Loucy (cell line): ENCODE measurements around the gene ZFP36.

Experiments
- H2AFZ ChIP-seq: fragments of 200-600 bp; sonication (generic); 2 replicates; pipeline ENCODE4 v1.6.0; 2016; ENCODE audit warnings: antibody characterized with exemption, mild to moderate bottlenecking, low read length, moderate library complexity
- H3F3A ChIP-seq: fragments of 200-600 bp; 2 replicates; pipeline ENCODE4 v1.6.0; 2016; ENCODE audit warnings: antibody characterized with exemption, low read depth, mild to moderate bottlenecking
- H3K27me3 ChIP-seq: fragments of 200-600 bp; sonication (generic); 2 replicates; pipeline ENCODE4 v1.6.1; 2014; ENCODE audit warnings: low read length, mild to moderate bottlenecking; ENCODE audit not compliant: insufficient read depth, poor library complexity, severe bottlenecking
- H3K36me3 ChIP-seq: fragments of 200-600 bp; sonication (generic); 2 replicates; pipeline ENCODE4 v1.6.1; 2016; ENCODE audit warnings: low read length; ENCODE audit not compliant: insufficient read depth
- H3K4me1 ChIP-seq: fragments of 200-600 bp; sonication (generic); 2 replicates; pipeline ENCODE4 v1.5.1; 2014; ENCODE audit warnings: low read length, mild to moderate bottlenecking; ENCODE audit not compliant: insufficient read depth, poor library complexity, severe bottlenecking
- H3K4me2 ChIP-seq: fragments of 200-600 bp; sonication (generic); 2 replicates; pipeline ENCODE4 v1.6.0; 2014; ENCODE audit warnings: antibody characterized with exemption, low read length, low read depth, mild to moderate bottlenecking; ENCODE audit not compliant: poor library complexity, severe bottlenecking
- H3K4me3 ChIP-seq: fragments of 200-600 bp; sonication (generic); 2 replicates; pipeline ENCODE4 v1.5.1; 2014; ENCODE audit warnings: low read length, mild to moderate bottlenecking, mixed read lengths; ENCODE audit not compliant: poor library complexity, severe bottlenecking
- H3K79me2 ChIP-seq: fragments of 200-600 bp; sonication (generic); 2 replicates; pipeline ENCODE4 v1.6.1; 2014; ENCODE audit warnings: low read length; ENCODE audit not compliant: insufficient read depth
- H3K9ac ChIP-seq: fragments of 200-600 bp; sonication (generic); 2 replicates; pipeline ENCODE4 v1.6.0; 2014; ENCODE audit warnings: mild to moderate bottlenecking, low read depth, low read length, moderate library complexity; ENCODE audit not compliant: poor library complexity, severe bottlenecking
- H3K9me2 ChIP-seq: fragments of 200-600 bp; sonication (generic); replicated peaks from 2 replicates; pipeline ENCODE4 v1.6.1; 2016; ENCODE audit warnings: low read depth, low read length, mixed read lengths
- H3K9me3 ChIP-seq: fragments of 200-600 bp; sonication (generic); 2 replicates; pipeline ENCODE4 v1.6.1; 2014; ENCODE audit warnings: mild to moderate bottlenecking, antibody characterized with exemption, low read length, low read depth; ENCODE audit not compliant: insufficient read depth
- H4K20me1 ChIP-seq: fragments of 200-600 bp; sonication (generic); 2 replicates; pipeline ENCODE4 v1.6.0; 2014; ENCODE audit warnings: antibody characterized with exemption, low read length, mild to moderate bottlenecking; ENCODE audit not compliant: insufficient read depth, poor library complexity, severe bottlenecking
- EZH2phosphoT487 ChIP-seq: fragments of 200-600 bp; IDR thresholded peaks from 2 replicates; pipeline ENCODE4 v1.6.1; 2018; ENCODE audit warnings: antibody characterized with exemption, mild to moderate bottlenecking, moderate library complexity, borderline replicate concordance
- TF ChIP-seq, protein P1 (sequence below): fragments of 200-600 bp; sonication (generic); conservative IDR thresholded peaks from 2 replicates; pipeline ENCODE4 v1.5.1; 2014; ENCODE audit warnings: mild to moderate bottlenecking, antibody characterized with exemption, low read length

The ZFP36 gene

DNA sequence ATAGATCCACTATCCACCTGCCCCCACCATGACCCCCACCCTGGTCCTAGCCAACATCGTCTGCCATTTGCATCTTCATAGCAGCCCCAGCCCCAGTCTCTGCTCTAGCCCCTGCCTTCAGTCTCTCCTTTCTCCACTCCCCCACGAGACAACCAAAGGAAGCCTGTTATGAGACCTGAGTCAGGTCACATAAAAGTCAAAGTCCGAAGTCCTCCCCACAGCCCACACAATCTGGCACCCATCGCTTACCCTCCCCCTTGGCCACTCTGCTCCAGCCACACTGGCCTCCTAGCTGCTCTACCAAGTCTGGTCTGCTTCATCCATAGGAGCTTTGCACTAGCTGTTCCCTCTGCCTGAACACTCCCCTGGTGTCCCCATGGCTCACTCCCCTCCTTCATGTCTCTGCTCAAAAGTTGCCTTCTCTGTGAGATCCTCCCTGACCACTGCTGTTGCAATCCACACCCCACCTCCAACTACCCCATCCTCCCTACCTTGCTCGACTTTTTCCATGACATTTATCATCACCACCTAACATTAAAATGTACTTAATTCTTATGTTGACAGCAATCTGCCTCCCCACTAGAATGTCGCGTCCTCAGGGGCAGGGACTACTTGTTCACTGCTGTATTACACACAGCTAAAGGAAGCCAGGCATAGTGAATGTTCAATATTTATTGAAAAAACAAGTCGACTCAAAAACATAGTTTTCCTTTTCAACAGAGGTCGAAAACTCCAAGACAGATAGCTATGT is 4.6 kb downstream of the ZFP36 start:
- peaks cover 48% of the 10 kb centered on the region for H4K20me1 ChIP-seq
- peak overlapping the region; percentile 97 for H3K4me2 ChIP-seq
- TF ChIP-seq, protein P1, sequence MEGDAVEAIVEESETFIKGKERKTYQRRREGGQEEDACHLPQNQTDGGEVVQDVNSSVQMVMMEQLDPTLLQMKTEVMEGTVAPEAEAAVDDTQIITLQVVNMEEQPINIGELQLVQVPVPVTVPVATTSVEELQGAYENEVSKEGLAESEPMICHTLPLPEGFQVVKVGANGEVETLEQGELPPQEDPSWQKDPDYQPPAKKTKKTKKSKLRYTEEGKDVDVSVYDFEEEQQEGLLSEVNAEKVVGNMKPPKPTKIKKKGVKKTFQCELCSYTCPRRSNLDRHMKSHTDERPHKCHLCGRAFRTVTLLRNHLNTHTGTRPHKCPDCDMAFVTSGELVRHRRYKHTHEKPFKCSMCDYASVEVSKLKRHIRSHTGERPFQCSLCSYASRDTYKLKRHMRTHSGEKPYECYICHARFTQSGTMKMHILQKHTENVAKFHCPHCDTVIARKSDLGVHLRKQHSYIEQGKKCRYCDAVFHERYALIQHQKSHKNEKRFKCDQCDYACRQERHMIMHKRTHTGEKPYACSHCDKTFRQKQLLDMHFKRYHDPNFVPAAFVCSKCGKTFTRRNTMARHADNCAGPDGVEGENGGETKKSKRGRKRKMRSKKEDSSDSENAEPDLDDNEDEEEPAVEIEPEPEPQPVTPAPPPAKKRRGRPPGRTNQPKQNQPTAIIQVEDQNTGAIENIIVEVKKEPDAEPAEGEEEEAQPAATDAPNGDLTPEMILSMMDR = no peak
- TF ChIP-seq EZH2phosphoT487 = no peak
- peaks cover 5% of the 10 kb centered on the region for H3K27me3 ChIP-seq
- H3K4me1 ChIP-seq = peaks cover 44% of the 10 kb centered on the region
- peak overlapping the region; percentile 93 for H3K4me3 ChIP-seq
- H3K9me2 ChIP-seq = no peaks in the 10 kb centered on the region
- peaks cover 3% of the 10 kb centered on the region for H3F3A ChIP-seq
- H3K9me3 ChIP-seq = no peaks in the 10 kb centered on the region
- H2AFZ ChIP-seq = no peak overlapping the region
- no peaks in the 10 kb centered on the region; the same call in 1 of the 2 replicates for H3K36me3 ChIP-seq
- H3K9ac ChIP-seq = peak overlapping the region; percentile 94
- H3K79me2 ChIP-seq = peaks cover 76% of the 10 kb centered on the region

DNA sequence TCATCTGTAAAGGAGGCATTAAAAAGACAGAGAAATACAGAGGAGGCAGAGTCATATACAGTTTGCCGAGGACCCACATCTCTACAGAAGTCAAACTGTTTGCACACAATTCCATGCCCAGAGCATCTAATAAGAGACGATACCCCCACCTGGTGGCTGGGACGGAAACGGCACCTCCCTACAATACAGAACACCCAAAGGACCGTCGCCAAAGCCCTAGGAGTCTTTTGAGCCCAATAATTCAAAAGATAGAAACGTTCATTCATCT is 5.1 kb downstream of the ZFP36 start:
- H3K9me2 ChIP-seq = no peaks in the 10 kb centered on the region
- H3K9me3 ChIP-seq = no peaks in the 10 kb centered on the region
- H3F3A ChIP-seq = peaks cover 3% of the 10 kb centered on the region
- H4K20me1 ChIP-seq = peaks cover 49% of the 10 kb centered on the region
- H3K4me2 ChIP-seq = peak overlapping the region; percentile 97
- H3K27me3 ChIP-seq = peaks cover 5% of the 10 kb centered on the region
- H3K4me3 ChIP-seq = peak overlapping the region; percentile 93
- no peak for TF ChIP-seq EZH2phosphoT487
- TF ChIP-seq, protein P1 = peak; percentile 99
- no peaks in the 10 kb centered on the region; the same call in 1 of the 2 replicates for H3K36me3 ChIP-seq
- peak overlapping the region; percentile 94 for H3K9ac ChIP-seq
- H2AFZ ChIP-seq = no peak overlapping the region
- peaks cover 45% of the 10 kb centered on the region for H3K4me1 ChIP-seq
- peaks cover 81% of the 10 kb centered on the region for H3K79me2 ChIP-seq

DNA sequence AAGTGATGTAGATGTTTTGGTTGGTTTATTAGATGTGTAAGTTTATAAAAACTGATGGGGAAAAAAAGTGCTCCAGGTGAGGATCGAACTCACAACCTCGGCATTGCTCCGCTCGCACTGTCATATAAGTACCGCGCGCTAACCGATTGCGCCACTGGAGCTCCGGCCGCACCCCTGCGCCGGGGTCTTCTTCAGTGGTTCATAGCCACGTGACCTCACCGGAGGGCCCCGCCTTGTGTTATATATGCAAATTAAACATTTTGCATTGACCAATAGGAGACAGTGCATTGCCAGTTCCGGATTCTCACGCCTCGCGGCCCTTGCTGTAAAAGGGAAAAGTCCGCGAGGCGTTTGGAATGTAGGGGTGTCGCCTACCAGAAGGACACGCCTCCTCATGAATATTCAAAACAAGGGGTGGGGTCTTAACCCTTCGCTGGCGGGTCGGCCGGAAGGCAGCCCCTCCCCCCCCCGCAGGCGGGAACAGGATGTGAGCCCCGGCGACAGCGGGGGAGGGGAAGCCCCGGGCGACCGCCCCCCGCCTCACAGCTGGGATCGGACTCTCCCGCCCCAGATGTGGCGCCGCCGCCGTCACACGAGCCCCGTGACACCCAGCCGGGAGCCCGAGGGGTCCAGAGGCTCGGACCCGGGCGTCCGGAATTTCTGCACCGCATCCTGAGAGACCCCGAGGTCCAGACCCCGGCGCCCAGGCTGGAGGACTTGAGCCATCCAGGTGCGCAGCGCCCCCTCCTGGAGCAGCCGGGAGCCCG is 5.6 kb downstream of the ZFP36 start, which contains the start of gene PLEKHG2:
TSS of gene PLEKHG2 (plus strand) at position 570 of the 767 bp plus-strand sequence. CDS start 1,418 bp downstream, outside the sequence.
- Histone ChIP-seq H3K4me1 (peaks cover 46% of the 10 kb centered on the region), H3K79me2 (peaks cover 82% of the 10 kb centered on the region), H4K20me1 (peaks cover 48% of the 10 kb centered on the region)

More for the DNA sequence above, 5.6 kb downstream of the ZFP36 start, which contains the start of gene PLEKHG2:
- Histone ChIP-seq H3K4me3 (peak within 1 kb of the TSS; percentile 93), H3K9me3 (no peaks in the 10 kb centered on the region), H3K36me3 (no peaks in the 10 kb centered on the region; the same call in 1 of the 2 replicates), H3K9me2 (no peaks in the 10 kb centered on the region), H3F3A (no peaks in the 10 kb centered on the region), H2AFZ (peak within 1 kb of the TSS; percentile 76), H3K9ac (peak within 1 kb of the TSS; percentile 98), H3K27me3 (peaks cover 5% of the 10 kb centered on the region), H3K4me2 (peak within 1 kb of the TSS; percentile 97)
- TF ChIP-seq, protein P1 = peak; percentile 82
- TF ChIP-seq EZH2phosphoT487 = no peak
